HEK293 (cell line): ENCODE results near the gene AKT3.

ENCODE experiments used
- KLF17 ChIP-seq: fragments of 450-650 bp; formaldehyde crosslinking; IDR thresholded peaks from 2 replicates; pipeline ENCODE4 v1.5.1; 2016; ENCODE audit warnings: missing biosample characterization, missing genetic modification characterization
- MEIS1 ChIP-seq: sonication (generic); formaldehyde crosslinking; IDR thresholded peaks from 2 replicates; pipeline ENCODE4 v1.8.1; 2022; ENCODE audit warnings: missing genetic modification reagents, mild to moderate bottlenecking, borderline replicate concordance
- REST ChIP-seq: fragments of 450-650 bp; formaldehyde crosslinking; IDR thresholded peaks from 2 replicates; pipeline ENCODE4 v1.5.1; 2016; ENCODE audit warnings: missing biosample characterization, missing genetic modification characterization

- TF ChIP-seq KLF17 (tag by site-specific recombination) (no peak), REST (no peak), MEIS1 (no peak)
These were observed 297.0 kb downstream of the AKT3 start for GRCh38 chr1:243553090-243553489.
